HepG2 (cell line): ENCODE measurements around the gene TMEM45A.

Experiments used
- AKAP8 ChIP-seq: sonication (generic); formaldehyde crosslinking; IDR thresholded peaks from 2 replicates; pipeline ENCODE4 v1.5.1; 2020; ENCODE audit warnings: mild to moderate bottlenecking, missing genetic modification reagents
- ARID4A ChIP-seq: sonication (generic); formaldehyde crosslinking; IDR thresholded peaks from 2 replicates; pipeline ENCODE4 v1.5.0; 2020; ENCODE audit warnings: mild to moderate bottlenecking, missing genetic modification reagents, borderline replicate concordance
- EZH2 ChIP-seq: conservative IDR thresholded peaks from 2 replicates; pipeline ENCODE4 v1.6.1; 2012; ENCODE audit warnings: mild to moderate bottlenecking, low read depth, low read length, moderate library complexity
- ZBTB33 ChIP-seq: sonication (generic); formaldehyde crosslinking; IDR thresholded peaks from 2 replicates; pipeline ENCODE4 v1.4.0; 2020; ENCODE audit warnings: missing genetic modification reagents

GRCh38 chr3:100489118-100489517 is 3.3 kb upstream of the TMEM45A start:
- TF ChIP-seq ZBTB33 (CRISPR knock-in tag): no peak
- TF ChIP-seq ARID4A (CRISPR knock-in tag): no peak
- no peak for TF ChIP-seq AKAP8 (CRISPR knock-in tag)
- no peak for TF ChIP-seq EZH2
